Astrocyte (in vitro differentiated cells and primary cell): ENCODE data around the gene ZNF835. TPM values are rescaled to one million over a fixed set of nuclear protein-coding genes. Genes with fewer than 3 reads are reported as not detected.
"Not testable (repeated sequence)": the region's sequence is repeated elsewhere in the genome, so short reads cannot be mapped to it uniquely, and the experiment has no call there.

Experiments
- DNase-seq: peaks from one replicate; pipeline ENCODE4 v3.0.0-alpha.2; 2010; ENCODE audit warnings: low read depth
- FAIRE-seq: peaks from 2 replicates; lab custom pipeline; 2011; peaks lifted over from hg19 to GRCh38; lab: Jason Lieb, UNC
- H2AFZ ChIP-seq: 2 replicates; pipeline ENCODE4 v1.6.0; 2012; ENCODE audit warnings: low read depth, low read length, inconsistent platforms
- H3K27ac ChIP-seq: 2 replicates; pipeline ENCODE4 v1.5.1; 2011; ENCODE audit warnings: low read depth, low read length, inconsistent platforms
- H3K27me3 ChIP-seq: 2 replicates; pipeline ENCODE4 v1.6.0; 2011; ENCODE audit warnings: low read length, inconsistent platforms; ENCODE audit not compliant: insufficient read depth
- H3K36me3 ChIP-seq: 2 replicates; pipeline ENCODE4 v1.5.1; 2011; ENCODE audit warnings: low read length, inconsistent platforms; ENCODE audit not compliant: insufficient read depth
- H3K4me1 ChIP-seq: 2 replicates; pipeline ENCODE4 v1.5.1; 2011; ENCODE audit warnings: low read length, inconsistent platforms; ENCODE audit not compliant: insufficient read depth
- H3K4me2 ChIP-seq: 2 replicates; pipeline ENCODE4 v1.6.0; 2012; ENCODE audit warnings: low read length, inconsistent platforms
- H3K4me3 ChIP-seq: 2 replicates; pipeline ENCODE4 v1.5.1; 2011; ENCODE audit warnings: low read depth, mild to moderate bottlenecking, low read length, inconsistent platforms; ENCODE audit not compliant: insufficient read depth
- H3K79me2 ChIP-seq: 2 replicates; pipeline ENCODE4 v1.6.0; 2012; ENCODE audit warnings: mild to moderate bottlenecking, low read length, inconsistent platforms; ENCODE audit not compliant: insufficient read depth
- H3K9ac ChIP-seq: 2 replicates; pipeline ENCODE4 v1.6.0; 2012; ENCODE audit warnings: mild to moderate bottlenecking, low read length, inconsistent platforms
- H3K9me3 ChIP-seq: 2 replicates; pipeline ENCODE4 v1.5.1; 2012; ENCODE audit warnings: low read depth, mild to moderate bottlenecking, low read length, inconsistent platforms; ENCODE audit not compliant: insufficient read depth
- H4K20me1 ChIP-seq: 2 replicates; pipeline ENCODE4 v1.6.0; 2012; ENCODE audit warnings: low read length, inconsistent platforms; ENCODE audit not compliant: insufficient read depth
- H3K27ac Mint-ChIP-seq: one replicate; pipeline ENCODE4 v1.8.0; 2021; ENCODE audit warnings: mild to moderate bottlenecking, mixed read lengths; ENCODE audit not compliant: unreplicated experiment
- H3K27me3 Mint-ChIP-seq: one replicate; pipeline ENCODE4 v1.8.0; 2021; ENCODE audit warnings: low read depth, mixed read lengths; ENCODE audit not compliant: unreplicated experiment
- H3K36me3 Mint-ChIP-seq: one replicate; pipeline ENCODE4 v1.8.0; 2021; ENCODE audit warnings: low read depth, mixed read lengths; ENCODE audit not compliant: unreplicated experiment
- H3K4me1 Mint-ChIP-seq: one replicate; pipeline ENCODE4 v1.8.0; 2021; ENCODE audit warnings: low read depth, mixed read lengths; ENCODE audit not compliant: unreplicated experiment
- H3K4me3 Mint-ChIP-seq: one replicate; pipeline ENCODE4 v1.8.0; 2021; ENCODE audit warnings: mild to moderate bottlenecking, moderate library complexity, mixed read lengths; ENCODE audit not compliant: unreplicated experiment
- H3K9me3 Mint-ChIP-seq: one replicate; pipeline ENCODE4 v1.8.0; 2021; ENCODE audit warnings: mild to moderate bottlenecking, mixed read lengths; ENCODE audit not compliant: unreplicated experiment
- CTCF ChIP-seq: IDR thresholded peaks from 2 replicates; pipeline ENCODE4 v1.5.1; 2011; ENCODE audit warnings: low read depth, mild to moderate bottlenecking, inconsistent platforms, low read length, moderate library complexity; ENCODE audit not compliant: insufficient read depth
- EZH2 ChIP-seq: IDR thresholded peaks from 2 replicates; pipeline ENCODE4 v1.6.1; 2012; ENCODE audit warnings: mild to moderate bottlenecking, low read length, inconsistent platforms; ENCODE audit not compliant: insufficient read depth
- total RNA-seq: library from RNA; stranded (reverse); gene quantifications from 2 replicates; pipeline ENCODE4 v1.2.1, GENCODE V29; 2021

Gene ZNF835
- total RNA-seq, 1 donor from 2014 or later: not detected

GRCh38 chr19:56678205-56678604, 6.6 kb upstream of the ZNF835 start:
- no peak for FAIRE-seq
- Histone ChIP-seq H3K4me1 (no peaks in the 10 kb centered on the region), H3K9ac (no peak overlapping the region), H3K27ac (no peak overlapping the region), H3K4me3 (no peak overlapping the region), H3K36me3 (no peaks in the 10 kb centered on the region), H3K4me2 (no peak overlapping the region), H4K20me1 (no peaks in the 10 kb centered on the region), H3K27me3 (no peaks in the 10 kb centered on the region), H3K79me2 (no peaks in the 10 kb centered on the region), H3K9me3 (peaks cover 3% of the 10 kb centered on the region), H2AFZ (no peak overlapping the region)
- Mint-ChIP-seq H3K27me3 (no peaks in the 10 kb centered on the region), H3K27ac (no peak overlapping the region), H3K36me3 (no peaks in the 10 kb centered on the region), H3K4me1 (no peaks in the 10 kb centered on the region), H3K9me3 (peaks cover 24% of the 10 kb centered on the region), H3K4me3 (no peak overlapping the region)
- TF ChIP-seq CTCF (no peak), EZH2 (no peak)
- no peak for DNase-seq

GRCh38 chr19:56672610-56673009, 1.1 kb upstream of the ZNF835 start:
- H3K4me1 Mint-ChIP-seq, H3K79me2 ChIP-seq, H4K20me1 ChIP-seq, H3K36me3 ChIP-seq, FAIRE-seq, H3K4me2 ChIP-seq, DNase-seq, H3K4me1 ChIP-seq, H3K27ac ChIP-seq, H3K36me3 Mint-ChIP-seq, H3K4me3 ChIP-seq, H3K4me3 Mint-ChIP-seq, H3K27me3 ChIP-seq, H3K27ac Mint-ChIP-seq, H3K9ac ChIP-seq, H2AFZ ChIP-seq, H3K27me3 Mint-ChIP-seq: not testable (repeated sequence)
- peaks cover 12% of the 10 kb centered on the region for H3K9me3 ChIP-seq
- H3K9me3 Mint-ChIP-seq: peaks cover 27% of the 10 kb centered on the region

- Mint-ChIP-seq H3K36me3 (peaks cover 2% of the 10 kb centered on the region), H3K9me3 (peaks cover 23% of the 10 kb centered on the region), H3K4me1 (no peaks in the 10 kb centered on the region), H3K27me3 (no peaks in the 10 kb centered on the region), H3K4me3 (no peak overlapping the region), H3K27ac (no peak overlapping the region)
- H3K27me3 ChIP-seq: no peaks in the 10 kb centered on the region
- no peaks in the 10 kb centered on the region for H3K4me1 ChIP-seq
- no peaks in the 10 kb centered on the region for H3K36me3 ChIP-seq
- H3K9ac ChIP-seq: no peak overlapping the region
- peak overlapping the region; percentile 10 for H3K4me3 ChIP-seq
- H3K9me3 ChIP-seq: peaks cover 14% of the 10 kb centered on the region
- no peak overlapping the region for H3K27ac ChIP-seq
- DNase-seq (no peak), FAIRE-seq (no peak)
- peak overlapping the region; percentile 60 for H3K4me2 ChIP-seq
- H2AFZ ChIP-seq: peak overlapping the region; percentile 80
- no peaks in the 10 kb centered on the region for H3K79me2 ChIP-seq
- TF ChIP-seq CTCF (no peak), EZH2 (no peak)
- H4K20me1 ChIP-seq: no peaks in the 10 kb centered on the region
Observed at GRCh38 chr19:56670961-56671612, 470 bp downstream of the ZNF835 start.
